Left renal pelvis (tissue), 4 donors: ENCODE data around the gene PSPC1. TPM values are rescaled to one million over a fixed set of nuclear protein-coding genes. Genes with fewer than 3 reads are reported as not detected.
"Not testable (repeated sequence)": the region's sequence is repeated elsewhere in the genome, so short reads cannot be mapped to it uniquely, and the experiment has no call there.

Experiments
- DNase-seq, 4 donors: peaks; one replicate each; pipeline ENCODE4 v3.0.0-alpha.2; 2013; ENCODE audit warnings: low read depth in 4 of 4, low spot score in 3 of 4
- polyA plus RNA-seq, 4 donors: library from polyadenylated mRNA; unstranded; fragments of 120-200 nt; gene quantifications; one replicate each; pipeline ENCODE4 v1.2.1, GENCODE V29; 2013; ENCODE audit not compliant: insufficient read length in 4 of 4

PSPC1 gene, protein sequence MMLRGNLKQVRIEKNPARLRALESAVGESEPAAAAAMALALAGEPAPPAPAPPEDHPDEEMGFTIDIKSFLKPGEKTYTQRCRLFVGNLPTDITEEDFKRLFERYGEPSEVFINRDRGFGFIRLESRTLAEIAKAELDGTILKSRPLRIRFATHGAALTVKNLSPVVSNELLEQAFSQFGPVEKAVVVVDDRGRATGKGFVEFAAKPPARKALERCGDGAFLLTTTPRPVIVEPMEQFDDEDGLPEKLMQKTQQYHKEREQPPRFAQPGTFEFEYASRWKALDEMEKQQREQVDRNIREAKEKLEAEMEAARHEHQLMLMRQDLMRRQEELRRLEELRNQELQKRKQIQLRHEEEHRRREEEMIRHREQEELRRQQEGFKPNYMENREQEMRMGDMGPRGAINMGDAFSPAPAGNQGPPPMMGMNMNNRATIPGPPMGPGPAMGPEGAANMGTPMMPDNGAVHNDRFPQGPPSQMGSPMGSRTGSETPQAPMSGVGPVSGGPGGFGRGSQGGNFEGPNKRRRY
- polyA plus RNA-seq: 10 to 100 TPM; 62.0 to 87.3 (median 79.3) TPM

DNA sequence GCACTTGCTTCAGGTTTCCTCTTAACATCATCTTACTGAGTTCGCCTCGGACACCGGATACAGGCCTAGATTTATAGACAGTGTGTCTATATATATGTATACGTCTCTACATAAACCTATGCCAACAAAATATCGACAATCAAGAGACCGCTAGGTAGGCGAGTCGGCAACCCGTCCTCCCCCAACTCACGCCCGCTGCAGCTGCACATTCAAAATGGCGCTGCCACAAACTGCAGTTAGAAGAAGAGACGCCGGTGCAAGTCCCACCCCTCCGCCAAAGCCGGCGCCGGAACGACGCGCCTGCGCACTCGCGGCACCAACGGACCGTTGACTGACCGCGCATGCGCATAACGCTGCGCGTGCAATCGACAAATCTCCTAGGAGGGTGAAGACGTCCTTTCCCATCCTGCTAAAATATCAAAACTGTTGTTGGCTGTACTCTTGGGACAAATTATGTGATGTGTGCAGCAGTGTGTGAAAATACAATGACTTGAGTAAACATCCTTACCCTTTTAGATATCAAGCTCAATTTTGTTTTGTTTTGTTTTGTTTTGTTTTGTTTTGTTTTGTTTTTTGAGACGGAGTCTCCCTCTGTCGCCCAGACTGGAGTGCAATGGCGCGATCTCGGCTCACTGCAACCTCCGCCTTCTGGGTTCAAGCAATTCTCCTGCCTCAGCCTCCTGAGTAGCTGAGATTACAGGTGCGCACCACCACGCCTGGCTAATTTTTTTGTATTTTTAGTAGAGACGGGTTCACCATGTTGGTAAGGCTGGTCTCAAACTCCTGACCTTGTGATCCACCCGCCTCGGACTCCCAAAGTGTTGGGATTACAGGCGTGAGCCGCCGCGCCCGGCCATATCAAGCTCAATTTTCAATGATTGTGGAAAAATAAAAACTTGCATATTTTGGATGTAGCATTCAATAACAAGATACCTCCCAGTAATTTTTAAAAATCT, at the start of gene PSPC1:
PSPC1 (minus strand) TSS at position 219 of the 956 bp plus-strand sequence; CDS start at position 31, 188 bp downstream.
- DNase-seq: peak; percentile 89 to 91 (median 90)

DNA sequence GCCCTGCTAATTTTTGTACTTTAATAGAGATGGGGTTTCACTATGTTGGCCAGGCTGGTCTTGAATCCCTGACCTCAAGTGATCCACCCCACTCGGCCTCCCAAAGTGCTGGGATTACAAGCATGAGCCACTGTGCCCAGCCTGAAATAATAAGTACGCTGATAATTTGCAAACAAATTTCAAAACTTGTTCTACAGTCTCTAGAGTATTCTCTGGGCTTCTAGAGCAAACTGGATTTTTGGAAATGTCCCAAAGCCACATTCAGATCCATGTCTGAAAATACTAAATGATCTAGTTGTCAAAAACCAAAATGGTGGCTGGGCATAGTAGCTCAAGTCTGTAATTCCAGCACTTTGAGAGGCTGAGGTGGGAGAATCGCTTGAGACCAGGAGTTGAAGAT, 39.9 kb upstream of the PSPC1 start:
- DNase-seq: no peak

DNA sequence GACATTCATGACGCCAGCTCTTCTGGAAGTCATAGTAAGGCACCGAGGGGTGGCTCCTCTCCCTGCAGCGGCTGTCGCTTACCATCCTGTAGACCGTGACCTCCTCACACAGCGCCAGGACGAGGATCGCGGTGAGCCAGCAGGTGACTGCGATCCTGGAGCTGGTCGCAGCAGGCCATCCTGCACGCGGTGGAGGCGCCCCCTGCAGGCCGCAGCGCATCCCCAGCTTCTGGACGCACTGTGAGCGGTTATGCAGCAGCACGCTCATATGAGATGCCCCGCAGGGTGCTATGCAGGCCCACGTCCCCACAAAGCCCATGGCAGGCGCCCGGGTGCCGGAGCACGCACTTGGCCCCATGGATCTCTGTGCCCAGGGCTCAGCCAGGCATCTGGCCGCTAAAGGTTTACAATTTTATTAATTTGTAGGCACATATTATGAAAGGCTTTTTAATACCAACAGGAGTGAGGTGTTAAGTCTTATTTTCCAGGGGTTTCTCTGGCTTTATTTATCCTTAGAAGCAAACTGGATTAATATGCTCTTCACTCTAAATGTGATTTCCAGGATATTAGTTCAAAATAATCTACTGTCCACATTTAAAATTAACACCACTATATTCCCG, 35.6 kb upstream of the PSPC1 start:
- peak; percentile 16 to 43 (median 36) for DNase-seq

DNA sequence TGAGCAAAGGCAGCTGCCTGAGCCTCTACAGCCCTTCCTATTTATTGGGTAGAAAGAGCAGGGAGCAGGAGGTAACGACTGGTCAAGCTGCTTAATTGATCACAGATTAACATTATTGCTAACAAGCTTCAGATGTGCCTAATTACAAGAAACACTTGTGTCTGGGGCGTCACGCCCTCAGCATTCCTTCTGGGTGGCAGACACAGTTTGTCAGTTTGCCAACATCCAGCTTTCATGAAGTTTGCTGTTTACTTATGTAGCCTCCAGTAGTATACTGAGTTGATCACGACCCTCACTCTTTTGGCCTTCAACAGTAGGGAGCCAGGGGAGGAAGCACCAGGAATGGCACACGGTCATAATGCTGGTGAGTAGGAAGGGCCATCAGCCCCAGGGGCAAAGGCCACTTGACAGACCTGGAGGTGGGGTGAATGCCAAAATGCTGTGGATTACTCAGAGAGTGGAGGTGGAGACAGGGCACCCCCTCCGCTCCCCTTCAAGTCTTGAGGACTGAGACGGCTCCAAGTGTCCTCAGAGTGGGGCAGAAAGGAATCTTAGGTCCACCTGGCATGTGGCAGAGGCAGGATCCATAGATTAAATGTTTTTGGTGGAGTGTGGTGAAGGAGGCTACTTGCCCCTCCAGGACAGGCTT, 34.9 kb upstream of the PSPC1 start:
- DNase-seq: no peak

DNA sequence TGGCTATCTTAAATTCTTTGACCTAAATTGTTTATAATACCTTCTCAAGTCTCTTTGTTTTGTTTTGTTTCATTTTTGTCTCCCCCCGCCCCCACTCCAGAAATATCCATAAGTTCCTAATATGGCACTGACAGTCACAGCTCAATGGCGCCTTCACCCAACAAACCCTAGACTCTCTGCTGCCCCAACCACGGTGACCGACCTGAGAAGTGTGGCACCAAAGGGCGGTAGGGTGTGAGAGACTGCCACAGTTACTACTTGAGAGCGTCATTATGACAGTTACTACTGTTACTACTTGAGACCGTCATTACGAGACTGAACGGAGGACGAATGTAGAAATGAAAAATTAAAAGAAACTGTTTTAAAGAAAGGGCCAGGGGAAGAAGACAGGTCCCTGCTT, 34.4 kb upstream of the PSPC1 start:
- no peak for DNase-seq

DNA sequence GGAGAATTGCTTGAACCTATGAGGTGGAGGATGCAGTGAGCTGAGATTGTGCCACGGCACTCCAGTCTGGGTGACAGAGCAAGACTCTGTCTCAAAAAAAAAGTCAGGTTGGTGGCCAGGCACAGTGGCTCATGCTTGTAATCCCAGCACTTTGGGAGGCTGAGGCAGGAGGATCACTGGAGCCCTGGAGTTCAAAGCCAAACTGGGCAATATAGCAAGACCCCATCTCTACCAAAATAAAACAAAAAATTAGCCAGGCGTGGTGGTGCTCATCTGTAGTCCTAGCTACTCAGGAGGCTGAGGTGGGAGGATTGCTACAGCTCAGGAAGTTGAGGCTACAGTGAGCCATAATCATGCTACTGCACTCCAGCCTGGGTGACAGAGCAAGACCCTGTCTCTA, 33.1 kb upstream of the PSPC1 start:
- DNase-seq: not testable (repeated sequence)

DNA sequence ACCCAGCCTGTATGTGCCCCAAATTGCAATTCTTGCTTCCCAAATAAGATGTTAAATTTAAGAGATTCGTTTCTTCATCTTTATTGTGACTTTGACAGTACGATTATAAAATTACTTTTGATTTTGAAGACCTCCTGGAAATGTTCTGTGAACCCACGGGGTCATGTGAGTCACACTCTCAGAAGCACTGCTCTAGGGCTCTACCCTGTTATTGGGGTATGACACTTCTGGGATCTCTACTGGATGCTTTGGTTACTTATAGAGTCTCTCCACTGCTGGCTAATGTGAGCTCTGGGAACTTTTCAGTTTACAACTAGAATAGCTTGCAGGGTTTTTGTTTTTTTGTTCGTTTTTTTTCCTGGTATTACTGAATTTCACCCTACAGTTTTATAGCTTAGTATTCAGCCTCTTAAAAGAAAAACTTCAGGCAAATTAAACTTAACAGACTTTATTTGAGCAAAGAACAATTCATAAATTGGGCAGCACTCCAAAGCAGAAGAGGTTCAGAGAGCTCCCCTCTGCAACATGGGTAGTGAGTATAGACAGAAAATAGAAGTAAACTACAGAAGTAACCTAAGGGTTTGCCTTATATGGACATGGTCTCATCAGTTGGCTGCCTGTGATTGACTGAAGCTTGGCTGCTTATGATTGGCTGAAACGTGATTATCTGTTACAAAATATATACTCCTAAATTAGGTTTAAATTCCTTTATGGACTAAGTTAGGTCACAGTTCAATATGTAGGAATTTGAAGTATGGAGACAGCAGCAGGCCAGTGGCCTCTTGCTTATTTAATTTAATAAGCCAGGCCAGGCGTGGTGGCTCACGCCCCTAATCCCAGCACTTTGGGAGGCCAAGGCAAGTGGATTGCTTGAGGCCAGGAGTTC, 28.5 kb upstream of the PSPC1 start:
- no peak for DNase-seq

DNA sequence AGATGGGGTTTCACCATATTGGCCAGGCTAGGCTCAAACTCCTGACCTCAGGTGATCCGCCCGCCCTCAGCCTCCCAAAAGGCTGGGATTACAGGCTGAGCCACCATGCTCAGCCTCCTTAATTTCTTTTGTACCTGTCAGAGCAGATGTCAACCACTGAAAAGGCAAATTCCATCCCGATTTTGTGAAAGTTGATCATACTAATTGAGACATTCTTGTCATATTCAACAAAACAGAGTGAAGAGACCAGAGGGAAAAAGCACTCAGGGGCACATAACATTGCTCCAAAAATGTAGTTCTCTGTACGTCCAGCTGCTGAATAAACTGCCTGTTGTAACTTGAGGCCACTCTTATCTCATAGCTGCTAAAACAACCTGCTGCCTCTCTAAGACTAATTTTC, 27.4 kb upstream of the PSPC1 start:
- DNase-seq: no peak

DNA sequence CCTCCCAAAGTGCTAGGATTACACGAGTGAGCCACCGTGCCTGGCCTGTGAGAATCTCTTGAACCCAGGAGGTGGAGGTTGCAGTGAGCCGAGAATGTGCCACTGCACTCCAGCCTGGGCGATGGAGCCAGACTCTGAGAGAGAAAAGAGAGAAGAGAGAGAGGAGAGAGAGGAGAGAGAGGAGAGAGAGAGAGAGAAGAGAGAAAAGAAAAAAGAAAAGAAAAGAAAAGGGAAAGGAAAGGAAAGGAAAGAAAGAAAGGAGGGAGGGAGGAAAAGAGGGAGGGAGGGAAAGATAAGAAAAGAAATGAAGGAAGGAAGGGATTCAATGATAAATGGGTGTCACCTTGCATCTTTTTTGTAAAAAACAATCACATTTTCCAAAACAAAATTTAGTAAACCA, 23.0 kb upstream of the PSPC1 start:
- no peak for DNase-seq

DNA sequence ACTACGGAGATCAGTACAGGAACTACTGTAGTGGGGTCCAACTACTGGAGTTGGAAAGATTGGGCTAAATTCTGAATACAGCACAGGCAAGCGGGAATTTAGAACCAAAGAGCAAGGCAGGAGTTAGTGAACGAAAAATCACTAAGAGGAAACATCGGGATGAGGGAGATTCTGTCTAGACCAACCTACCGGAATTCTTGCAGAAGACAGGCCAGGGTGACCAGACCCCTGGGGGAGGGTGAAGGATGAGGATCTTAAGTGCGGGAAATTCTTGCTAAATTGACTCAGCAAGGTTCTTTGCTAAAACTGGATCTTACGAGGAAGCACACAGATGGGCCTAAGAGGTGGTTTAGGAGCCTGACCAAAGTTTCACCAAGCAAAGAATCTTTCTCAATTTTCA, 13.2 kb upstream of the PSPC1 start:
- no peak for DNase-seq

DNA sequence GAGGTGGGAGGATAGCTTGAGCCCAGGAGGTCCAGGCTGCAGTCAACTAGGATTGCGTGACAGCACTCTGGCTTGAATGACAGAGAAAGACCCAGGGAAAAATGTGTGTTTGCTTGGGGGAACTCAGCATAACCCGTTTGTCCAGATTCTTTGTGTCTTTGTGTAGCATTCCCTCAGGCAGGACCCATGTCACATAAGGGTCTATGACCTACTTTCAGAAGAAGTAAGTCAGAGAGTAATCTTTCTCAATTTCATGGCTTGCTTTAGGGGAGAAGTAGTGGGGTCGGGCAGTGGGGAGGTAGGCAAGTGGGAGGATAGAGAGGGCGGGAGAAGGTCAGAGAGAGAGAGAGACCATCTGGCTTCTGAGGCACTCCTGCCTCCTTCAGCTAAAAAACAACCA, 11.9 kb upstream of the PSPC1 start:
- DNase-seq: peak; percentile 33 to 45 (median 40)

DNA sequence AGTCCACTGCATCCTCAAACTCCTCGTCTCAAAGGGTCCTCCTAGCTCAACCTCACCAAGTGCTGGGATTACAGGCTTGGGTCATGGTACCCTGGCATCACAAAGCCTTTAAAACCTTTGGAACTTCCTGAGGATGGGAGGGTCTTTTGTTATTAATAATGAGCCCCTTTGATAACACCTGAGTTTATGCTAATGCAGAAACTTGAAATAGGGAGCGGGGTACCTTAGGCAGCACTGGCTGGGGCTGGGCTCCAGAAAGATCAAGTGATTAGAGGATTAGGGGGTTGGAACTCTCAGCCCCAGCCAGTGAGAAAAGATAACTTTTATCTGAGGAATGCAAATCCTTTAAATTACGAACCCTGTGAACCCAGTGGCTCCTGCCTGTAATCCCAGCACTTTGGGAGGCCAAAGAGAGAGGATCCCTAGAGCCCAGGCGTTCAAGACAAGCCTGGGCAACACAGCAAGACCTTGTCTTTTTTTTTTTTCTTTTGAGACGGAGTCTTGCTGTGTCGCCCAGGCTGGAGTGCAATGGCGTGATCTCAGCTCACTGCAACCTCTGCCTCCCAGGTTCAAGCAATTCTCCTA, 9.3 kb upstream of the PSPC1 start:
- DNase-seq: no peak

DNA sequence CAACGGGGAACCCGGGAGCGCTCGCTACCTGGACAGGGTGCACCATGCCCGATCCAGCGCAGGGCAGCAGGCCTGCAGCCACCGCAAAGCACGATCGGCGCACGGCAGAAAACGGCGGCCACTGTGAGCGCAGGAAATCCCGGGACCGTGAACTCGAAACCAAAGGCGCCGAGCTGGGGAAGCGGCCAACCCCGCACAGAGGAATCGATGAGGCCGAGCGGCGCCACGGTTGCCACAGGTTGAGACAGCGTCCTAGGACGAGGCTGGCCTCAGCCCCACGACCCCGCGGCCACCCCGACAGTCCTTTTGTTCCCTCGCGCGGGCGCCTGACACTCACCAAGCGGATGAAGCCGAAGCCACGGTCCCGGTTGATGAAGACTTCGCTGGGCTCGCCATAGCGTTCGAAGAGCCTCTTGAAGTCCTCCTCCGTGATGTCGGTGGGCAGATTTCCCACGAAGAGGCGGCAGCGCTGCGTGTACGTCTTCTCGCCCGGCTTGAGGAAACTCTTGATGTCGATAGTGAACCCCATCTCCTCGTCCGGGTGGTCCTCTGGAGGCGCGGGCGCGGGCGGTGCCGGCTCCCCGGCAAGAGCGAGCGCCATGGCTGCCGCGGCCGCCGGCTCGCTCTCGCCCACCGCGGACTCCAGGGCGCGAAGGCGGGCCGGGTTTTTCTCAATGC, 557 bp downstream of the PSPC1 start:
- peak; percentile 21 to 29 (median 26) for DNase-seq

DNA sequence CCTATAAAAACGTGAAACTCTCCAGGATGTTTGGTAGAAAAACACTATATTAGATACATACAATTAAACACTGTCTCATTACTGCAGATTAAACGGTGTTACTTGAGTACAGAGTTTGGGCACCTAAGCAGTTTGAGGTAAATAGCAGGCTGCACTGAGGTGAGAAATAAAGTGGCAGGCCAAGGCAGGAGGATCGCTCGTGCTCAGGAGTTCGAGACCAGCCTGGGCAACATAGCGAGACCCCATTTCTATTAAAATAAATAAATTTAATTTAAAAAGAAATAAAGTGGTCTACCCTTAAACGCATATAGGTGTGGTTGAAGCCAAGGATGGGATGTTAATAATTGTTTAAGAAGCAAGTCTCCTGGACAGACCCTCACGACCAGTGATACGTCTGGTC, 1.2 kb downstream of the PSPC1 start:
- DNase-seq: peak in 1 of 4 donors; percentile 1

DNA sequence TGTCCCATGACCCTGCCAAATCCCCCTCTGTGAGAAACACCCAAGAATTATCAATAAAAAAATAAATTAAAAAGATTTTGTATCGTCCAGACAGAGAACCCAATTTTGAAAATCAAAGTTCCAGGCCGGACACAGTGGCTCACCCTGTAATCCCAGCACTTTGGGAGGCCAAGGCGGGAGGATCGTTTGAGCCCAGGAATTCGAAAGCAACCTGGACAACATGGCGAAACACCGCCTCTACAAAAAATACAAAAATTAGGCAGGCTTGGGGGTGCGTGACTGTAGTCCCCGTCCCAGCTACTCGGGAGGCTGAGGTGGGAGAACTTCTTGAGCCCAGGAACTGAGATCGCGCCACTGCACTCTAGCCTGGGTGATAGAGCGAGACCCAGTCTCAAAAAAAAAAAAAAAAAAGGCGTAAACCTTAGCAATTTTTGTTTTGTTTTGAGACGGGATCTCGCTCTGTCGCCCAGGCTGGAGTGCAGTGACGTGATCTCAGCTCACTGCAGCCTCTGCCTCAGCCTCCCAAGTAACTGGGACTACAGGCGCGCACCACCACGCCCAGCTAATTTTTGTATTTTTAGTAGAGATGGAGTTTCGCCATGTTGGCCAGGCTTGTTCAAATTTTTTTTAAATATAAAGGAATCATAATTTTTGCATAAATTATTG, 1.9 kb downstream of the PSPC1 start:
- DNase-seq: not testable (repeated sequence)

DNA sequence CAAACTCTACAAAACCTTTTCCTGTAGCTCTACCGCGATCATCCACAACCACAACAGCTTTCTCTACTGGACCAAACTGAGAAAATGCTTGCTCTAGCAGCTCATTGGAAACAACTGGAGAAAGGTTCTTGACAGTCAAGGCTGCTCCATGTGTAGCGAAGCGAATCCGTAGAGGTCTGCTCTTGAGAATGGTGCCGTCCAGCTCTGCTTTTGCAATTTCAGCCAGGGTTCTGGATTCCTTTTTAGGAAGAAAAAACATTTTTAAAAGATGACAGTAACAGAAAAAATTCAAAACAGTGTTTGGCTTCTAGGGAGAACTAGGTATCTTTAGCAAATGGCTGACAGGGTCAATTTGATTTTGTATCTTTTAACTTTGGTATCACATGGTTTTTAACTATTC, 10.4 kb downstream of the PSPC1 start:
- DNase-seq: no peak

DNA sequence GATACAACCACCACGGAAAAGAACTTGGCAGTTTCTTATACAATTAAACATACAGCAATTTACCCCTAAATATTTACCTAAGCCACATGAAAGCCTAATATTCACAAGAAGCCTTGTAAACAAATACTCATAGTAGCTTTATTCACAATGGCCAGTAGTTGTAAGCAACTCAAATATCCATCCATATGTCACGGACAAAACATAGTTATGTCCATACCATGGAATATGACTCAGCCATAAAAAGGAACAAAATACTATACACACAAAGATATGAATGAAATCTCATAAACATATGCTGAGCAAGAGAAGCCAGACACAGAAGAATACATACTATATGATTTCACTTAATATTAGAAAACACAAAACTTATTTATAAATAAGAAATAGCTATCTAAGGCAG, 12.9 kb downstream of the PSPC1 start:
- no peak for DNase-seq

DNA sequence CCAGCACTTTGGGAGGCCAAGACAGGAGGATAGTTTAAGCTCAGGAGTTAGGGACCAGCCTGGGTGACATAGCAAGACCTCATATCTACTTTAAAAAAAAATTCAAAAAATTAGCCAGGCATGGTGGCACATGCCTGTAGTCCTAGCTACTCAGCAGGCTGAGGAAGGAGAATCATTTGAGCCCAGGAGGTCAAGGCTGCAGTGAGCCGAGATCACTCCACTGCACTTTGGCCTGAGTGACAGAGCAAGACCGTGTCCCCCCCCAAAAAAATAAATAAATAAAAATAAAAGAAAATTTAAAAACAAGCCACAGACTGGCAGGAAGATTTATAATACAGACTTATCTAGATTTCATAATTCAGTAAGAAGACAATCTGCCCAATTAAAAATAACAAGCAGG, 14.8 kb downstream of the PSPC1 start:
- no peak for DNase-seq
